Aorta (tissue), 5 donors: Measurements from ENCODE around the gene CLOCK. TPM values are rescaled to one million over a fixed set of nuclear protein-coding genes. Genes with fewer than 3 reads are reported as not detected.

Source experiments
- ATAC-seq: fragments of 200-7000 bp; cut with Tn5 transposase; one replicate; pipeline ENCODE4 v1.9.1; 2022; ENCODE audit warnings: moderate library complexity; ENCODE audit not compliant: low FRiP score
- DNase-seq, 2 donors: peaks; one replicate each; pipeline ENCODE4 v3.0.0-alpha.2; 2020
- H3K27ac ChIP-seq, 2 donors: one replicate each; pipeline ENCODE4 v1.5.1; 2013; ENCODE audit warnings: low read length in 2 of 2, mild to moderate bottlenecking in 2 of 2, moderate library complexity in 2 of 2, control low read depth in 1 of 2, inconsistent platforms in 1 of 2, low read depth in 1 of 2
- H3K27me3 ChIP-seq, 2 donors: one replicate each; pipeline ENCODE4 v1.6.1; 2013; ENCODE audit warnings: control low read depth in 1 of 2, low read length in 1 of 2, mild to moderate bottlenecking in 1 of 2, moderate library complexity in 1 of 2; ENCODE audit not compliant: insufficient read depth in 2 of 2, control insufficient read depth in 1 of 2
- H3K36me3 ChIP-seq, 2 donors: one replicate each; pipeline ENCODE4 v1.6.1; 2013; ENCODE audit warnings: control low read depth in 1 of 2, low read length in 1 of 2, mild to moderate bottlenecking in 1 of 2; ENCODE audit not compliant: insufficient read depth in 2 of 2, control insufficient read depth in 1 of 2
- H3K4me1 ChIP-seq, 2 donors: one replicate each; pipeline ENCODE4 v1.6.1; 2013; ENCODE audit warnings: low read length in 2 of 2, control low read depth in 1 of 2, mild to moderate bottlenecking in 1 of 2, moderate library complexity in 1 of 2; ENCODE audit not compliant: insufficient read depth in 2 of 2, control insufficient read depth in 1 of 2
- H3K4me3 ChIP-seq, 2 donors: one replicate each; pipeline ENCODE4 v1.5.1; 2013; ENCODE audit warnings: low read length in 2 of 2, control low read depth in 1 of 2, mild to moderate bottlenecking in 1 of 2
- H3K9me3 ChIP-seq: one replicate; pipeline ENCODE4 v1.6.1; 2013; ENCODE audit warnings: mild to moderate bottlenecking, low read length; ENCODE audit not compliant: control insufficient read depth
- WGBS, 2 donors: extraction: QIAGEN DNeasy Blood & Tissue Kit; methylation state at CpG; one replicate each; pipeline ENCODE4 v1.1.7; 2013; 5-methylcytosine and 5-hydroxymethylcytosine counted together
- intact Hi-C, 2 donors: fragments of 100-400 bp; cut with DNase I; formaldehyde crosslinking; loops; one replicate each; pipeline versions ENCODE4 v1.14.2 to v1.15.0; 2022
- polyA plus RNA-seq, 2 donors: library from polyadenylated mRNA; stranded (reverse); fragments of 200-250 nt; gene quantifications; one replicate each; pipeline ENCODE4 v1.2.3, GENCODE V29; 2013
- total RNA-seq, 2 donors: library from RNA; stranded (reverse); fragmentation: NEBNext Ultra II Directional; extraction: Animal tissue kit (Norgen Biotek cat#: 25700); gene quantifications; one replicate each; pipeline ENCODE4 v1.2.1, GENCODE V29; 2021
- donor health status: healthy with polysubstance abuse.
- donor health status: Bipolar disorder and iron deficiency.
- donor health status: DM: no; HTN: no; CAD: no.
- donor health status: DM: no; HTN: no; CAD: no.
- donor health status: DM: yes; HTN: yes; CAD: no.

CLOCK gene
- total and polyA plus RNA-seq, 4 donors, result 4.8 to 36.8 (median 19.0) TPM

- peaks cover 0 to 3% of the 10 kb centered on the region in 2 donors for H3K36me3 ChIP-seq
- 43 to 51% methylated on average over 3 of the region's 3 CpGs for WGBS, 2 donors
- peaks cover 7% of the 10 kb centered on the region in 2 donors for H3K4me1 ChIP-seq
These were observed 138.9 kb downstream of the CLOCK start for GRCh38 chr4:55407764-55408163.

GRCh38 chr4:55407119-55407518 is 139.6 kb downstream of the CLOCK start:
- DNase-seq, result no peak
- no peaks in the 10 kb centered on the region for H3K27me3 ChIP-seq
- peaks cover 0 to 3% of the 10 kb centered on the region in 2 donors for H3K36me3 ChIP-seq
- H3K27ac ChIP-seq, result no peak overlapping the region
- no peak for ATAC-seq
- H3K9me3 ChIP-seq, result no peaks in the 10 kb centered on the region
- H3K4me1 ChIP-seq, result peaks cover 7% of the 10 kb centered on the region in 2 donors
- 75 to 76% methylated on average over 3 of the region's 3 CpGs for WGBS, 2 donors
- H3K4me3 ChIP-seq, result no peak overlapping the region
- intact Hi-C loops, result no loop called here

More at GRCh38 chr4:55407764-55408163, 138.9 kb downstream of the CLOCK start:
- ATAC-seq (no peak), DNase-seq (no peak)
- Histone ChIP-seq H3K9me3 (no peaks in the 10 kb centered on the region), H3K27ac (no peak overlapping the region), H3K4me3 (no peak overlapping the region), H3K27me3 (no peaks in the 10 kb centered on the region)
- intact Hi-C loops, result no loop called here

- no peak overlapping the region for H3K27ac ChIP-seq
- H3K36me3 ChIP-seq, result peaks cover 0 to 2% of the 10 kb centered on the region in 2 donors
- H3K4me3 ChIP-seq, result no peak overlapping the region
- H3K9me3 ChIP-seq, result no peaks in the 10 kb centered on the region
- peaks cover 7% of the 10 kb centered on the region in 2 donors for H3K4me1 ChIP-seq
- DNase-seq, result no peak
- intact Hi-C loops, result no loop called here
- ATAC-seq, result no peak
- H3K27me3 ChIP-seq, result no peaks in the 10 kb centered on the region
- 92 to 96% methylated on average over 2 of the region's 2 CpGs for WGBS, 2 donors
These were observed 140.2 kb downstream of the CLOCK start for GRCh38 chr4:55406545-55406944.

- intact Hi-C loops, result no loop called here
- ATAC-seq (no peak), DNase-seq (no peak)
- WGBS, 2 donors, result 59 to 64% methylated on average over 3 of the region's 3 CpGs
- H3K27me3 ChIP-seq, result no peaks in the 10 kb centered on the region
- H3K9me3 ChIP-seq, result no peaks in the 10 kb centered on the region
- H3K27ac ChIP-seq, result no peak overlapping the region
- H3K4me1 ChIP-seq, result peaks cover 3 to 5% of the 10 kb centered on the region in 2 donors
- H3K36me3 ChIP-seq, result peaks cover 0 to 2% of the 10 kb centered on the region in 2 donors
- H3K4me3 ChIP-seq, result no peak overlapping the region
These were observed 141.6 kb downstream of the CLOCK start for GRCh38 chr4:55405073-55405472.

GRCh38 chr4:55399581-55399980 is 147.1 kb downstream of the CLOCK start:
- Histone ChIP-seq H3K4me3 (no peak overlapping the region), H3K27ac (no peak overlapping the region), H3K36me3 (no peaks in the 10 kb centered on the region), H3K4me1 (no peaks in the 10 kb centered on the region), H3K9me3 (no peaks in the 10 kb centered on the region), H3K27me3 (no peaks in the 10 kb centered on the region)
- DNase-seq (no peak), ATAC-seq (no peak)
- intact Hi-C loops, result loop anchor here in 1 of 2 donors (5.0 kb wide), 2 partner anchors 52 to 148 kb away; partner anchors contain the start of genes CLOCK and SRD5A3
- WGBS, 2 donors, result 49 to 50% methylated on average over 1 of the region's 1 CpG

- no peaks in the 10 kb centered on the region for H3K4me1 ChIP-seq
- H3K27ac ChIP-seq, result no peak overlapping the region
- H3K4me3 ChIP-seq, result peak overlapping the region in 1 of 2 donors; percentile 43
- WGBS, 2 donors, result 16 to 20% methylated on average over 3 of the region's 3 CpGs
- no peaks in the 10 kb centered on the region for H3K9me3 ChIP-seq
- intact Hi-C loops, result loop anchor here in 1 of 2 donors (5.0 kb wide), 2 partner anchors 52 to 148 kb away; partner anchors contain the start of genes CLOCK and SRD5A3
- no peak for ATAC-seq
- no peak for DNase-seq
- no peaks in the 10 kb centered on the region for H3K36me3 ChIP-seq
- no peaks in the 10 kb centered on the region for H3K27me3 ChIP-seq
These were observed 147.7 kb downstream of the CLOCK start for GRCh38 chr4:55398966-55399365.

- Histone ChIP-seq H3K9me3 (no peaks in the 10 kb centered on the region), H3K4me3 (peak overlapping the region; percentile 97 to 99), H3K27ac (peak overlapping the region; percentile 39 to 82), H3K36me3 (no peaks in the 10 kb centered on the region), H3K27me3 (no peaks in the 10 kb centered on the region), H3K4me1 (no peaks in the 10 kb centered on the region)
- no peak for ATAC-seq
- no peak for DNase-seq
- WGBS, 2 donors, result 0 to 4% methylated on average over 1 of the region's 1 CpG
- intact Hi-C loops, result loop anchor here in 1 of 2 donors (5.0 kb wide), 2 partner anchors 51 to 149 kb away; partner anchors contain the start of genes CLOCK and SRD5A3
These were observed 148.2 kb downstream of the CLOCK start for GRCh38 chr4:55398461-55398860.

- Histone ChIP-seq H3K4me3 (peak overlapping the region; percentile 97 to 99), H3K4me1 (no peaks in the 10 kb centered on the region), H3K36me3 (no peaks in the 10 kb centered on the region), H3K27ac (peak overlapping the region; percentile 76 to 83), H3K9me3 (no peaks in the 10 kb centered on the region), H3K27me3 (no peaks in the 10 kb centered on the region)
- DNase-seq, result no peak
- WGBS, 2 donors, result 5 to 6% methylated on average over 15 of the region's 15 CpGs
- intact Hi-C loops, result loop anchor here (2.0 to 5.0 kb wide), 3 partner anchors 39 to 150 kb away; partner anchors contain the start of genes CLOCK (in 1 of the 2) and SRD5A3 (in 1 of the 2)
- ATAC-seq, result peak; percentile 53
These were observed 149.0 kb downstream of the CLOCK start for GRCh38 chr4:55397520-55398321.

GRCh38 chr4:55397126-55397436 is 149.6 kb downstream of the CLOCK start:
- WGBS, 2 donors, result 1 to 3% methylated on average over 7 of the region's 7 CpGs
- Histone ChIP-seq H3K4me3 (peak overlapping the region; percentile 97 to 99), H3K36me3 (no peaks in the 10 kb centered on the region), H3K9me3 (no peaks in the 10 kb centered on the region), H3K4me1 (no peaks in the 10 kb centered on the region), H3K27ac (peak overlapping the region; percentile 75 to 83), H3K27me3 (no peaks in the 10 kb centered on the region)
- intact Hi-C loops, result loop anchor here (2.0 to 5.0 kb wide), 3 partner anchors 38 to 150 kb away; partner anchors contain the start of genes CLOCK (in 1 of the 2) and SRD5A3 (in 1 of the 2)
- no peak for DNase-seq
- peak; percentile 46 for ATAC-seq
